AG10803 (cell line): ENCODE measurements around the gene PXMP4.
"Not testable (repeated sequence)": the region's sequence is repeated elsewhere in the genome, so short reads cannot be mapped to it uniquely, and the experiment has no call there.

Experiments
- DNase-seq: peaks from one replicate; pipeline ENCODE4 v3.0.0; 2010; ENCODE audit warnings: low read depth
- H3K4me3 ChIP-seq: 2 replicates; pipeline ENCODE4 v1.5.1; 2011; ENCODE audit warnings: mild to moderate bottlenecking, low read length, control low read depth
- CTCF ChIP-seq: conservative IDR thresholded peaks from 2 replicates; pipeline ENCODE4 v1.5.1; 2011; ENCODE audit warnings: mild to moderate bottlenecking, low read length, control low read depth, inconsistent platforms

Gene PXMP4

GRCh38 chr20:33757458-33757857 lies 37.3 kb upstream of the PXMP4 start:
- no peak for TF ChIP-seq CTCF
- no peak for DNase-seq
- no peak overlapping the region for H3K4me3 ChIP-seq

GRCh38 chr20:33757046-33757445 lies 36.9 kb upstream of the PXMP4 start:
- no peak overlapping the region for H3K4me3 ChIP-seq
- TF ChIP-seq CTCF: no peak
- DNase-seq: no peak

DNA sequence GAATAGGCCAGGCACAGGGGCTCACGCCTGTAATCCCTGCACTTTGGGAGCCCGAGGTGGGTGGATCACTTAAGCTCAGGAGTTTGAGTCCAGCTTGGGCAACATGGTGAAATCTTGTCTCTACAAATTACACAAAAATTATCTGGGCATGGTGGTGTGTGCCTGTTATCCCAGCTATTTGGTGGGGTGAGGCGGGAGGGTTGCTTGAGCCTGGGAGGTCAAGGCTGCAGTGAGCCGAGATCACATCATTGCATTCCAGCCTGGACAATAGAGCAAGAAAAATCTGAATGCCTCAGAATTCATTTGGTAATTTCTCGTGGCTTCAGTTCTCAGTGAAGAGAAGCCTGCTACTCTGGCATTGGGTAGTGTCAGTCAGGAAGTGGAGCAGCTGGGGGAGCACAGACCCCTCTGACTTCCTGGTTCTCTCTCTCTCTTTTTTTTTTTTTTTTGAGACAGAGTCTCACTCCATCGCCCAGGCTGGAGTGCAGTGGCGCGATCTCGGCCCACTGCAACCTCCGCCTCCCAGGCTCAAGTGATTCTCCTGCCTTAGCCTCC lies 35.9 kb upstream of the PXMP4 start:
- DNase-seq, H3K4me3 ChIP-seq: not testable (repeated sequence)

DNA sequence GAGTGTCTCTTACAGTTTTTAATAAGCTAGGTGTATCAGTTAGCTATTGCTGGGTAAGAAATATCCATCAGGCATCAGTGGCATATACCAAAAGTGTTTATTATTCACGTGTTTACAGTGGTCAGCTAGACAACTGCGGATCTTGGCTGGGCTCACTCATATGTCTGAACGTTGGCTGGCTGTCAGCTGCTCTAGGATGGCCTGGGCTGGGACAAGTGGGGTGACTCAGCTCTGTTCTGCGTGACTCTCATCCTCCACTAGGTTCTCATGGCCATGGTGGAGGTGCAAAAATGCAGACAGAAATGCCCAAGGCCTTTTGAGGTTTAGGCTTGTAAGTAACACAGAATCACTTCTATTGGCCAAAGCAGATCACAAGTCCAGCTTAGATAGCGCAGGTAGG lies 33.7 kb upstream of the PXMP4 start:
- no peak for TF ChIP-seq CTCF
- no peak for DNase-seq

DNA sequence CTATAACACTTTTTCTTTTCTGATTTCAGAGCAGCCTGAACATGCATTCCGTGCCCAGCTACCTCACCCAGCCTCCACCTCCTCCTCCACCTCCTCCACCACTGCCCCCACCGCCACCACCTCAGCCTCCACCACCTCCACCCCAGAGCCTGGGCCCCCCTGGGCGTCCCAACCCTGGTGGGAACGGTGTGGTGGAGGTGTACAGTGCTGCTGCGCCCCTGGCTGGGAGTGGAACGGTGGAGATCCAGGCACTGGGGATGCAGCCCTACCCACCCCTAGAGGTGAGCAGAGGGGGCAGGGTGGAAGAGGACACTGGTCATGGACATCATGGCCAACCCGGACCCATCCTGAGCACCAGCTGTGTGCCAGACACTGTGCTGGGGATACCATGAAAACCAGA lies 33.0 kb upstream of the PXMP4 start:
- DNase-seq: no peak
- no peak overlapping the region for H3K4me3 ChIP-seq
- no peak for TF ChIP-seq CTCF

More for the DNA sequence above, 33.7 kb upstream of the PXMP4 start:
- no peak overlapping the region for H3K4me3 ChIP-seq

GRCh38 chr20:33751775-33752174 lies 31.7 kb upstream of the PXMP4 start:
- DNase-seq: no peak
- no peak for TF ChIP-seq CTCF
- no peak overlapping the region for H3K4me3 ChIP-seq

- TF ChIP-seq CTCF: no peak
- DNase-seq: no peak
- no peak overlapping the region for H3K4me3 ChIP-seq
Observed at GRCh38 chr20:33746325-33746998, 26.4 kb upstream of the PXMP4 start.
